Esophagus squamous epithelium (tissue), 4 donors: ENCODE data around the gene NEFH.

Experiments
- POLR2A ChIP-seq, 4 donors: fragments of 450-650 bp; IDR thresholded peaks; one replicate each; pipeline ENCODE4 v1.6.1; 2017; ENCODE audit warnings: antibody characterized with exemption in 4 of 4, mild to moderate bottlenecking in 4 of 4, moderate library complexity in 3 of 4
- TF ChIP-seq, protein P1 (sequence below), 6 experiments: fragments of 450-650 bp in 4 of 6; fragments of 200-600 bp in 2 of 6; sonication (generic) in 2 of 6; IDR thresholded peaks; one replicate each; pipeline ENCODE4 v1.5.1; 2016 to 2019; ENCODE audit warnings: antibody characterized with exemption in 6 of 6, mild to moderate bottlenecking in 4 of 6, moderate library complexity in 4 of 6

- no peak for TF ChIP-seq POLR2A (IDR thresholded peaks at IDR 0.05)
- TF ChIP-seq, protein P1, sequence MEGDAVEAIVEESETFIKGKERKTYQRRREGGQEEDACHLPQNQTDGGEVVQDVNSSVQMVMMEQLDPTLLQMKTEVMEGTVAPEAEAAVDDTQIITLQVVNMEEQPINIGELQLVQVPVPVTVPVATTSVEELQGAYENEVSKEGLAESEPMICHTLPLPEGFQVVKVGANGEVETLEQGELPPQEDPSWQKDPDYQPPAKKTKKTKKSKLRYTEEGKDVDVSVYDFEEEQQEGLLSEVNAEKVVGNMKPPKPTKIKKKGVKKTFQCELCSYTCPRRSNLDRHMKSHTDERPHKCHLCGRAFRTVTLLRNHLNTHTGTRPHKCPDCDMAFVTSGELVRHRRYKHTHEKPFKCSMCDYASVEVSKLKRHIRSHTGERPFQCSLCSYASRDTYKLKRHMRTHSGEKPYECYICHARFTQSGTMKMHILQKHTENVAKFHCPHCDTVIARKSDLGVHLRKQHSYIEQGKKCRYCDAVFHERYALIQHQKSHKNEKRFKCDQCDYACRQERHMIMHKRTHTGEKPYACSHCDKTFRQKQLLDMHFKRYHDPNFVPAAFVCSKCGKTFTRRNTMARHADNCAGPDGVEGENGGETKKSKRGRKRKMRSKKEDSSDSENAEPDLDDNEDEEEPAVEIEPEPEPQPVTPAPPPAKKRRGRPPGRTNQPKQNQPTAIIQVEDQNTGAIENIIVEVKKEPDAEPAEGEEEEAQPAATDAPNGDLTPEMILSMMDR (IDR thresholded peaks at IDR 0.05): no peak
Observed at GRCh38 chr22:29503811-29504372, 23.9 kb downstream of the NEFH start.
